HG03439 (cell line): Measurements from ENCODE around the gene FCGR3A.
"Not testable (repeated sequence)": the region's sequence is repeated elsewhere in the genome, so short reads cannot be mapped to it uniquely, and the experiment has no call there.

Experiments
- ATAC-seq: cut with Tn5 transposase; IDR thresholded peaks from one replicate; pipeline ENCODE4 v1.9.1; 2021; ENCODE audit warnings: mild to moderate bottlenecking, moderate library complexity; ENCODE audit not compliant: unreplicated experiment

FCGR3A gene

GRCh38 chr1:161549652-161550051 is at the start of gene FCGR3A:
Gene FCGR3A (minus strand): TSS chr1:161549818. CDS start chr1:161549736, 82 bp downstream.
- no peak for ATAC-seq

GRCh38 chr1:161597077-161597476 is 47.5 kb upstream of the FCGR3A start:
- ATAC-seq: not testable (repeated sequence)

DNA sequence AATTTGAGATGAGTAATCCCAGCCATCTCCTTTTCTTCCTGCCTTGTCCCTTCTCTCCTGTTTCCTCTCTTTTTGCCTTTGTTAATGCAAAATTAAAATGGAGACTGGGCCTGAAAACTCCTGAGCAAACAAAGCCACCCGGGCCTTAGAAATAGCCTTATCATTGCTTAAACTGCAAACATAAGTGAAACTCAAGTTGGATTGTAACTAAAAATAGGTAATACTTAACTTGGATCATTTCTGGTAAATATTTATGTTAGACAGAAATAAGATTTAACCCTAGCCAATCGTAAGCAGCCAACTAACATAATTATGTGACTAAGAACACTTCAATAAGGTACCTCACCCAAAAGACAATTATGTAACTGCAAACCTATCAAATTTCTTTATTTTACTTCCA is 46.0 kb upstream of the FCGR3A start:
- not testable (repeated sequence) for ATAC-seq

DNA sequence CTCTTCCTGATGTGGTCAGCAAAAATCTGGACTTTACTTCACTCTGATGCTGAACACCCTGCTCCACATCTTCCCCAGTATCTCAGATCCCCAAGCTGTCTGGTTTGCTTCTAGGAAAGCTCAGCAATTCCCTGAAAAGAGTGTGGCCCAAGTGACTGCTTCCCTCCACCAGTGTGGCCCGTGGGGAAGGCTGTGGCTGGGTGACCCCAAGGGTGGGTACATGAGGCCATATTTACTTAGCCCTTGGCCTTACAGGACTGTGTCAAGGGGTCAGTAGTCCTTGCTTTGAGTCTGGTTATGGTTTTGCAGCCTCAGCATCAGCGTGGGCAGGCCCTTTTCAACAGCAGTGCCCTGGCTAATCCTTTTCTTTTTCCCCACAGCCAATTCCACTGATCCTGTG is 45.6 kb upstream of the FCGR3A start:
- ATAC-seq: not testable (repeated sequence)

DNA sequence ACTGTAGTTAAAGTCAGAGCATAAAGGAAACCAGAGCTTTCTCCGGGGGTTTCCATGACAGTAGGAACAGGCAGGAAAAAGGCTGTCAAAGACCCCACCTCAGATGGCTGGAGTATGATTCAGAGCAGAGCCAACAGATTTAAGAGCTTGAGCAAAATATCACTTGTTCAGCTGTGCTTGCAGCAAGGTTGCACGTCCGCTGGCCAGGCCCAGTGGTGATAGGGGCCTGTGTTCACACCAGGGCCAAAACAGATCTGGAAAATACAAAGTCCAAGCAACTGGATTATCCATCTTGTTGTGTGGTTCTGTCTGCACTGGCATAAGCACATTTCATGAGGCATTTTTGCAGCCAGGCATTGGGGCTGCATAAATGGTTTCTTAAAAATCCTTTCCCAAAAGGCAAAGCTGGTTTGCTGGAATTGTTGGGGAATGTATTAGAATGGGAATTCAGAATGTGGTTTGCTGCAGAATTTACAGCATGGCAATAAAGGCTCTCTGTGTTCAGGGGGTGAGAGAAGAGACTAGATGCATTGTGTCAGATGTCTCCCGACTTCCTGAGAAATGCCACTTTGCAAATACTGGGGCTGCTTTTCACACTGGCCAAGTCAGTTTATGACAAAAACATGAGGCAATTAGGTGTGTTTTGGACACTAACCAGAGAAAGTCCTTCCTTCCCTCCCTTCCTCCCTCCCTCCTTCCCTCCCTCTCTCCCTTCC is 44.8 kb upstream of the FCGR3A start:
- ATAC-seq: not testable (repeated sequence)

- not testable (repeated sequence) for ATAC-seq
Observed at GRCh38 chr1:161593092-161593755, 43.6 kb upstream of the FCGR3A start.

GRCh38 chr1:161592586-161592985 is 43.0 kb upstream of the FCGR3A start:
- not testable (repeated sequence) for ATAC-seq

- not testable (repeated sequence) for ATAC-seq
Observed at GRCh38 chr1:161589920-161590319, 40.3 kb upstream of the FCGR3A start.

- ATAC-seq: not testable (repeated sequence)
Observed at GRCh38 chr1:161589365-161589764, 39.7 kb upstream of the FCGR3A start.

GRCh38 chr1:161588596-161588995 is 39.0 kb upstream of the FCGR3A start:
- not testable (repeated sequence) for ATAC-seq

DNA sequence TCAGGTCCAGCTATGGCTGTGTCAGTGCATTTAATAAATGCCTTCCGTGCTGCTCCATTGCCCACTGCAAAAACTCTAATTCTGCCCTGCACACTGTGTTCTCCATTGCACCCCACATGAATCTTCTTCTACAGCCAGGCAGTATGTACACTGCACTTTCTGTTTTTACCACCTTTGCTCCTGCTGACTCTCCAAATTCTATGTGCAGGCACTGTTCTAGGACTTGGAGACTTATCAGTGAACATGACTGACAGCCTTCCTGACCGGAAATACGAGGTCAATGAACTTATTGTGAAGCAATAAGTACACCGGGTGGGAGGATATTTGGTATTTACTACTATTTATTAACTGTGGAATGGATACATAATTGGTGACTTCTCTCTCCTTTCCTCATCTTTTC is 33.3 kb upstream of the FCGR3A start:
- not testable (repeated sequence) for ATAC-seq

DNA sequence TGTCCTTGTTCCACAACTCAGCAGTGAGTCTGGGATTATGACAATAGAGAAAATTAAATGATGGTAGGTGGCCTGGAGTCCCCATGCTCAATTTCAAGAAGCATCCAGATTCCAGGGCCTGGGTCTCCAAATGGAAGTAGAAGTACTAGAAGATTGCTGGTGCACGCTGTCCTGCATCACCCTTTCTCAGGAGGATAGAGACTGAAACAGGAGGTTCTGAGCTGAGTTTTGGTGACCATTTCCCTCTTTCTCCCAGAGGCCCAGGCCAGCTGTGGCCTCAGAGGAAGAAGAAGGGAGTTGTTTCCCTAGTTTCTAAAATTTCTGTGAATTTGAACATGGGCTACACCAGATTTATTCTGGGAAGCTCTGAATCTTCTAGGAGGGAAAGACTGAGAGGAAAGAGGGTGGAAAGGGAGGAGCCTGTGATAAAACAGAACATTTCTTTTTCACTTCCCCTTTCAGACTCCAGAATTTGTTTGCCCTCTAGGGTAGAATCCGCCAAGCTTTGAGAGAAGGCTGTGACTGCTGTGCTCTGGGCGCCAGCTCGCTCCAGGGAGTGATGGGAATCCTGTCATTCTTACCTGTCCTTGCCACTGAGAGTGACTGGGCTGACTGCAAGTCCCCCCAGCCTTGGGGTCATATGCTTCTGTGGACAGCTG is 31.4 kb upstream of the FCGR3A start:
- ATAC-seq: peak; percentile 72

- not testable (repeated sequence) for ATAC-seq
Observed at GRCh38 chr1:161579856-161580507, 30.4 kb upstream of the FCGR3A start.

DNA sequence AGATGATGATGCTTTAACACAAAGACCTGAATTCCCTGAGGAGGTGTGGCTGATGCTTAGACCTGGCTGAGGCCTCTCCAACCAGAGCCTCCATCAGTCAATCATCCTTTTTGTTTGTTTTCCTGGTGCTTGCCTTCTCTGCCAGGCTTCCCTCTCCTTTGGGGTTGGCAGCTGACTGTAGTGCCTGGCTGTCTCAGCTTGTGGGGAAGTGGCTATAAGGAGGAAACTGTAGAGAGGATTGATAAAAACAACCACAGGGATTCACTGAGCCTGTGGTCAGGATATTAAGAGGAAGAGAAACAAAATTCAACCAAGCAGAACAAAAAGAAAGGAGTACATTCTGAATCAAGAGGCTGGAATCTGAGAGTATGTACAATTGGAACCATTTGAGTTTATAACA is 27.1 kb upstream of the FCGR3A start:
- not testable (repeated sequence) for ATAC-seq

DNA sequence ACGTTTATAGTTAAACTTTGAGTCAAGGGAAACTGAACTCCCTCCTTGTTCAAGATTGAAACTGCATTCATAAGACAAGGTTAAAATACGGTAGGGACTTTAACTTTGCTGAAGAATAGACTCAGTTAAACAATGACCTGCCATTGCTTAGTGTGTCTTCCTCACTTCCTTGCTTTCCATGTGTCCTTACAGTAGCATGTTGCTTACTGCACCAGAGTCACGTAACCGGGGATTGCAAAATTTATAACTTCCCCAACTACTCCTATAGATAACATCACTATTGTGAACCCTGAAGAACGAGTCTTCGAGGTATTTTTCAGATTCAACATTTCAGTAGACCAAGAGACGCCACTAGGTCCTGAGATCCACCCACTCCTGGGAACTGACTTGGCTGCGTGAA is 22.1 kb upstream of the FCGR3A start:
- ATAC-seq: not testable (repeated sequence)

GRCh38 chr1:161566602-161566960 is 17.0 kb upstream of the FCGR3A start:
- ATAC-seq: not testable (repeated sequence)

DNA sequence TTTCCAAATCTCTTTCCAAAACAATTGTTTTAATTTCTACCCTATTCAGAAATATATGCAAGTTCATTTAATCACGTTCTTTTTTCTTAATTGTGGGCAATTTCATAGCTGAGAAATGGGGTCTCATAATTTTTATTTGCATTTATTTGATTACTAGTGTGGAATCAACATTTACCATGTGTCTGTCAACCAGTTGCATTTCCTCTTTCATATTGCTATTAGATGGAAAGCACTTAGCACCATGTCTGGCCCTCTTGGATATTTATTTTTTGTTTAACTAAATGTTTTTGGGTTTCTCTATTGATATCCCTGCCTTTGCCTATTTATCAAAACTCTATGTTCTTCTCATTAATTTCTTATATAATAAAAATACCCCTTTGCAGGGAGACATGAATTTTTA is 13.9 kb upstream of the FCGR3A start:
- ATAC-seq: not testable (repeated sequence)

DNA sequence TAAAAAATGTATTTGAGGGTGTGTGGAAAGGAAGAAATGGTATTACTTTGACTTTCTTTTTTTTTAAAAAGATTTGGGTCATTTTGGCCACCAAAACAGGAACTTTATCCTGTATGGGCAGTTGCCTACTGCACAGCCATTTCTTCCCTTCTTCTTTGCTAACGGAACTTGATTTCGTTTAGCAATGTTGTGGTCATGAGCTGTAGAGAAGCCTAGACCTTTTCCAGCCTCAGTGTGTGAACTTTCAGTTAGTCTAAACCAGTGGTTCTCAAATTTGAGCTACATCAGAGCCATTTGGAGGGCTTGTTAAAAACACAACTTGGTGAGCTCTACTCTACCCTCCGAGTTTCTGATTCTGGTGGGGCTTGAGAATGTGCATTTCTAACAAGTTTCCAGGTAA is 12.8 kb upstream of the FCGR3A start:
- not testable (repeated sequence) for ATAC-seq

DNA sequence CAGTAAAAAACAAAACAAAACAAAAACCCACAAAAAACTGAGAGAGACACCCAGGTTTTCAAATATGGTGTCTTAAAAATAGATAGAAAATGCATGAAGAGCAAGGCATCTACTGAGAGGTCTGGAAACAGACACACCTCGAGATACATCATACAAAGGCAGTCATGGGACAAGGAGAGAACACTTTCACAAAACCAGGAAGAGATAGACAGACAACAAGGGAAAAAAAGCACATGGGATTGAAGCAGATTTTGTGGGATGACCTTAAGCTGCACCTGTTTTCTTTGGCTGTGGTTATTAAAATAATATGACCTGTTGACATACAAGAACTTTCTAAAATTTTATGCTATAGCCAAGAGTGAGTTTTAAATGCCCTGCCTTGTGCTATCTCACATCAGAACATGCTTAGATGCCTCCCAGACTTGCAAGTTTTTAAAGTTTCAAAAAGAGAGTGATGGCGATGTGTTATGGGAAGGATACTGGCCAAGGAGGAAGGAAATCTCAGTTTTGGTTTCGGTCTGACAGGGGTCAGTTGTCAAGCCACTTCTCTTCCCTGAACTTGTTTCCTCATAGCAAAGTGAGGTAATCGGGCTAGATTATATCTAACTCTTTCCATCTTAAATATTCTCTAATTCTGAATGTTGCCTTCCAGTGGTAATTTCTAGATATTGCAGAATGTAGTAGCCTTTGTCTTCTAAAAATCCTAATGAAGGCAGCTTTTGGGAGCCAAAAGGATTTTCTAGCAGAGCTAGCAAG is 11.5 kb upstream of the FCGR3A start:
- not testable (repeated sequence) for ATAC-seq
